ENCODE results near the gene ZBTB12. TPM values are rescaled to one million over a fixed set of nuclear protein-coding genes. Genes with fewer than 3 reads are reported as not detected.

Gene ZBTB12
- total and polyA plus RNA-seq, 10 of the 15 experiments (the other 5 are each of a cell fraction or from before 2014, with no cell fraction given), result 0.81 to 4.5 (median 1.7) TPM; not detected in 4

- H3K79me2 ChIP-seq (ENCODE audit: control insufficient read depth, insufficient read depth, low read length), result no peaks in the 10 kb centered on the region
- intact Hi-C loops (cut with micrococcal nuclease; ENCODE audit: unreplicated experiment) (no loop called here), in situ Hi-C loops (cut with MboI) (no loop called here)
- no TSS peak for BruUV-seq (replicated peaks)
- no peak for ATAC-seq
- DNase-seq (ENCODE audit: low read depth, low spot score), result no peak
- H2AFZ ChIP-seq (ENCODE audit: control insufficient read depth, low read depth, low read length), result no peak overlapping the region
- no peaks in the 10 kb centered on the region for H4K20me1 ChIP-seq (ENCODE audit: control insufficient read depth, insufficient read depth)
- WGBS (ENCODE audit: insufficient coverage, insufficient replicate concordance, low lambda C conversion rate, missing lambda C conversion rate), result 89% methylated on average over 17 of the region's 19 CpGs
- peaks cover 13 to 34% of the 10 kb centered on the region in 2 experiments; a peak in 3 of 4 replicates for H3K36me3 ChIP-seq (ENCODE audit: control insufficient read depth in 2 of 2, insufficient read depth in 2 of 2, low read length in 1 of 2)
- POLR2A ChIA-PET, result interaction anchor here (1.5 kb wide), 1 partner anchor 184 kb away, joined by 3 read pairs; the partner anchor contains the start of gene ABHD16A
- no peaks in the 10 kb centered on the region for H3K27me3 ChIP-seq (replicated peaks in 1 of 2; ENCODE audit: control insufficient read depth in 2 of 2, insufficient read depth in 2 of 2, low read length in 1 of 2)
- no peak overlapping the region for H3K9ac ChIP-seq (ENCODE audit: control insufficient read depth, insufficient read depth, low read length)
- no peak overlapping the region for H3K4me2 ChIP-seq (ENCODE audit: control insufficient read depth, insufficient read depth)
- SMC1A ChIA-PET (ENCODE audit: uncharacterized antibody, unreplicated experiment), result no interaction called here
- H3K9me3 ChIP-seq (replicated peaks; ENCODE audit: control insufficient read depth, insufficient read depth, low read length), result no peaks in the 10 kb centered on the region
- no peak overlapping the region for H3K4me3 ChIP-seq
- H3K4me1 ChIP-seq (ENCODE audit: control insufficient read depth, insufficient read depth, low read length), result no peaks in the 10 kb centered on the region
- no peak overlapping the region for H3K27ac ChIP-seq (ENCODE audit: control insufficient read depth, insufficient read depth)
- FAIRE-seq, result no peak
- RAD21 ChIA-PET (ENCODE audit: unreplicated experiment), result no interaction called here
- CTCF ChIA-PET, result interaction anchor here (0.5 to 1.6 kb wide), 7 partner anchors 9 to 208 kb away, joined by 3 to 6 read pairs (median 4); no protein-coding TSS in a partner anchor
- TF ChIP-seq CHD1 (IDR thresholded peaks at IDR 0.05; ENCODE audit: low read depth, low read length) (no peak), NBN (IDR thresholded peaks at IDR 0.05) (no peak), SREBF1 (IDR thresholded peaks at IDR 0.05; ENCODE audit: low read length) (no peak), KAT2A (conservative IDR thresholded peaks at IDR 0.05; ENCODE audit: control insufficient read depth, low read depth, low read length) (no peak), SIX5 (IDR thresholded peaks at IDR 0.05; ENCODE audit: low read depth, low read length, severe bottlenecking) (no peak), SPI1 (IDR thresholded peaks at IDR 0.05; ENCODE audit: borderline replicate concordance, insufficient read depth, low read depth, low read length) (no peak), IRF3 (IDR thresholded peaks at IDR 0.05) (no peak), REST (IDR thresholded peaks at IDR 0.05; ENCODE audit: low read depth, low read length) (no peak), PRDM15 (CRISPR knock-in tag; IDR thresholded peaks at IDR 0.05) (no peak), EED (IDR thresholded peaks at IDR 0.05; ENCODE audit: low read depth) (no peak), MTA3 (IDR thresholded peaks at IDR 0.05; ENCODE audit: borderline replicate concordance, low read length) (no peak), MEF2B (IDR thresholded peaks at IDR 0.05; ENCODE audit: partially characterized antibody, poor library complexity, severe bottlenecking) (no peak)
Observed at GRCh38 chr6:31887173-31888007, 14.5 kb downstream of the ZBTB12 start.

Measured in GM12878 (cell line).